ENCODE measurements around the gene OGDHL.
"Not testable (repeated sequence)": the region's sequence is repeated elsewhere in the genome, so short reads cannot be mapped to it uniquely, and the experiment has no call there.

The OGDHL gene

DNA sequence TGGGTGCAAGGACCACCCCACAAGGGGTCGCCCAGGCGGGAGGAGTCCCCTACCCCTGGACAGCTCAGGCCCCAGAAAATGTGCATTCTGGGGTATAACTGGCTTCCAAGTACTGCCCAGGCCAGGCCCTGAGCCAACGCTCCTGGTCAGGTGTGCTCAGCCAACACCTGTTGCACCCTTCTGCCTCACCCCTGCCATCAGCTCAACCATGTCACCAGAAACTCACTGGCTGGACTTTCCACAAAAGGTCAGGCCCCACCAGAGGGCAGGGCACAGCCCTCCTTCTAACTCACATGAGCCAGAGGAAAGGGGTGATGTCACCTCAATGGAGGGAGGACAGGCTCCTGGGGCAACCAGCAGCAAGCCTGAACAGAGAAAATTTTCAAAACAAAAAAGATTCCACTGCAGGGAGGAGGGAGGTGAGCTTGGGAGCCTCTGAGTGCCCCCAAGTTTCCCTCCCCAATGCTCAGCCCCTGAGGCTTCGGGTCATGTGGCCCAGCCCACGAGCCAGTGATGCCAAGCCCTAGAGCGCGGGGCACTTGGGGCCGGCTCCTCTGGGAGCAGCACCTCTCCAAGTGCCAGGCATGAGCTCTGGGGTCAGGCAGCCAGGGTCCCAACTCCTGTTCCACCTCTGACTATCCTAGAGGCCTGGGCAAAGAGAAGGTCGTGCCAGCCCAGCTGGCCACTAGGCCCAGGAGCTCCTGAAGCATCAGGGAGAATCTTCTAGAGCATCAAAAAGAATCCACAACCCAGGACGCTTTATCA, 2.2 kb downstream of the OGDHL start:
- no peaks in the 10 kb centered on the region for H3K9me3 ChIP-seq (ENCODE audit: control insufficient read depth in 2 of 2, low read length in 2 of 2)
- no peak overlapping the region for H3K4me3 ChIP-seq (ENCODE audit: low read length in 2 of 2)
- no peaks in the 10 kb centered on the region for H3K36me3 ChIP-seq (ENCODE audit: control insufficient read depth in 2 of 2, insufficient read depth in 2 of 2, low read length in 2 of 2)
- H3K27me3 ChIP-seq (ENCODE audit: control insufficient read depth in 2 of 2, insufficient read depth in 2 of 2, low read length in 2 of 2), result peaks cover 0 to 5% of the 10 kb centered on the region in 2 donors
- no peak overlapping the region for H3K27ac ChIP-seq (ENCODE audit: low read depth in 2 of 2, low read length in 2 of 2)
- no peak overlapping the region for H3K9ac ChIP-seq (ENCODE audit: low read depth in 1 of 2, low read length in 2 of 2)
- H3K4me1 ChIP-seq (ENCODE audit: control insufficient read depth in 2 of 2, insufficient read depth in 2 of 2, low read length in 2 of 2), result no peaks in the 10 kb centered on the region

- H3K27ac ChIP-seq (ENCODE audit: low read depth in 2 of 2, low read length in 2 of 2), result no peak overlapping the region
- H3K9ac ChIP-seq (ENCODE audit: low read depth in 1 of 2, low read length in 2 of 2), result no peak overlapping the region
- no peaks in the 10 kb centered on the region for H3K9me3 ChIP-seq (ENCODE audit: control insufficient read depth in 2 of 2, low read length in 2 of 2)
- H3K36me3 ChIP-seq (ENCODE audit: control insufficient read depth in 2 of 2, insufficient read depth in 2 of 2, low read length in 2 of 2), result no peaks in the 10 kb centered on the region
- peaks cover 0 to 5% of the 10 kb centered on the region in 2 donors for H3K27me3 ChIP-seq (ENCODE audit: control insufficient read depth in 2 of 2, insufficient read depth in 2 of 2, low read length in 2 of 2)
- H3K4me1 ChIP-seq (ENCODE audit: control insufficient read depth in 2 of 2, insufficient read depth in 2 of 2, low read length in 2 of 2), result no peaks in the 10 kb centered on the region
- no peak overlapping the region for H3K4me3 ChIP-seq (ENCODE audit: low read length in 2 of 2)
These were observed 3.7 kb downstream of the OGDHL start for GRCh38 chr10:49758249-49758930.

GRCh38 chr10:49756641-49757040, 5.5 kb downstream of the OGDHL start:
- Histone ChIP-seq H3K4me1 (ENCODE audit: control insufficient read depth in 2 of 2, insufficient read depth in 2 of 2, low read length in 2 of 2) (no peaks in the 10 kb centered on the region), H3K9ac (ENCODE audit: low read depth in 1 of 2, low read length in 2 of 2) (no peak overlapping the region), H3K27me3 (ENCODE audit: control insufficient read depth in 2 of 2, insufficient read depth in 2 of 2, low read length in 2 of 2) (peaks cover 0 to 1% of the 10 kb centered on the region in 2 donors), H3K9me3 (ENCODE audit: control insufficient read depth in 2 of 2, low read length in 2 of 2) (no peaks in the 10 kb centered on the region), H3K4me3 (ENCODE audit: low read length in 2 of 2) (no peak overlapping the region), H3K36me3 (ENCODE audit: control insufficient read depth in 2 of 2, insufficient read depth in 2 of 2, low read length in 2 of 2) (no peaks in the 10 kb centered on the region), H3K27ac (ENCODE audit: low read depth in 2 of 2, low read length in 2 of 2) (no peak overlapping the region)

DNA sequence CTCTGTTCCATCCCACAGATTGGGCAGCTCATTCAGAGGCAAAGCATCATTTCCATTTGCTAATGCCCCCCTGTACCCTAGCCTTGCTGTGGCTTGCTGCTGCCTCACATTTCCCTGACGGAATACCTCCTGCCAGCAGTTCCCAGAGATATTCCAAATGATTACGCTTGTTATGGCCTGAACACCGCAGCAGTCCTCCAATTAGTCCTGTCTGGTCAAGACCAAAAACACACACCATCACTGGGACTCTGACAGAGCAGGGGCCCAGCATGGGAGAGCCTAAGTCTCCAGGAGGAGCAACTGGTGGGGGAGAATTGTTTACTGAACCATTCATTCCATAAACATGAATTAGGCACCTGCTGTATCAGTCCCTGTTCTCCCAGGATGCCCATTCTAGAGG, 6.1 kb downstream of the OGDHL start:
- Histone ChIP-seq H3K27me3 (ENCODE audit: control insufficient read depth in 2 of 2, insufficient read depth in 2 of 2, low read length in 2 of 2) (no peaks in the 10 kb centered on the region), H3K4me1 (ENCODE audit: control insufficient read depth in 2 of 2, insufficient read depth in 2 of 2, low read length in 2 of 2) (no peaks in the 10 kb centered on the region), H3K36me3 (ENCODE audit: control insufficient read depth in 2 of 2, insufficient read depth in 2 of 2, low read length in 2 of 2) (no peaks in the 10 kb centered on the region), H3K9ac (ENCODE audit: low read depth in 1 of 2, low read length in 2 of 2) (no peak overlapping the region), H3K27ac (ENCODE audit: low read depth in 2 of 2, low read length in 2 of 2) (no peak overlapping the region), H3K9me3 (ENCODE audit: control insufficient read depth in 2 of 2, low read length in 2 of 2) (no peaks in the 10 kb centered on the region), H3K4me3 (ENCODE audit: low read length in 2 of 2) (no peak overlapping the region)

- not testable (repeated sequence) for H3K4me3 ChIP-seq (ENCODE audit: low read length in 2 of 2); H3K27ac ChIP-seq (ENCODE audit: low read depth in 2 of 2, low read length in 2 of 2); H3K9ac ChIP-seq (ENCODE audit: low read depth in 1 of 2, low read length in 2 of 2); H3K4me1 ChIP-seq (ENCODE audit: control insufficient read depth in 2 of 2, insufficient read depth in 2 of 2, low read length in 2 of 2); H3K9me3 ChIP-seq (ENCODE audit: control insufficient read depth in 2 of 2, low read length in 2 of 2); H3K36me3 ChIP-seq (ENCODE audit: control insufficient read depth in 2 of 2, insufficient read depth in 2 of 2, low read length in 2 of 2); H3K27me3 ChIP-seq (ENCODE audit: control insufficient read depth in 2 of 2, insufficient read depth in 2 of 2, low read length in 2 of 2)
These were observed 7.2 kb downstream of the OGDHL start for GRCh38 chr10:49754951-49755350.

- Histone ChIP-seq H3K27ac (ENCODE audit: low read depth in 2 of 2, low read length in 2 of 2) (no peak overlapping the region), H3K27me3 (ENCODE audit: control insufficient read depth in 2 of 2, insufficient read depth in 2 of 2, low read length in 2 of 2) (no peaks in the 10 kb centered on the region), H3K4me1 (ENCODE audit: control insufficient read depth in 2 of 2, insufficient read depth in 2 of 2, low read length in 2 of 2) (no peaks in the 10 kb centered on the region), H3K36me3 (ENCODE audit: control insufficient read depth in 2 of 2, insufficient read depth in 2 of 2, low read length in 2 of 2) (no peaks in the 10 kb centered on the region), H3K4me3 (ENCODE audit: low read length in 2 of 2) (no peak overlapping the region), H3K9me3 (ENCODE audit: control insufficient read depth in 2 of 2, low read length in 2 of 2) (no peaks in the 10 kb centered on the region), H3K9ac (ENCODE audit: low read depth in 1 of 2, low read length in 2 of 2) (no peak overlapping the region)
These were observed 9.5 kb downstream of the OGDHL start for GRCh38 chr10:49752584-49752983.

DNA sequence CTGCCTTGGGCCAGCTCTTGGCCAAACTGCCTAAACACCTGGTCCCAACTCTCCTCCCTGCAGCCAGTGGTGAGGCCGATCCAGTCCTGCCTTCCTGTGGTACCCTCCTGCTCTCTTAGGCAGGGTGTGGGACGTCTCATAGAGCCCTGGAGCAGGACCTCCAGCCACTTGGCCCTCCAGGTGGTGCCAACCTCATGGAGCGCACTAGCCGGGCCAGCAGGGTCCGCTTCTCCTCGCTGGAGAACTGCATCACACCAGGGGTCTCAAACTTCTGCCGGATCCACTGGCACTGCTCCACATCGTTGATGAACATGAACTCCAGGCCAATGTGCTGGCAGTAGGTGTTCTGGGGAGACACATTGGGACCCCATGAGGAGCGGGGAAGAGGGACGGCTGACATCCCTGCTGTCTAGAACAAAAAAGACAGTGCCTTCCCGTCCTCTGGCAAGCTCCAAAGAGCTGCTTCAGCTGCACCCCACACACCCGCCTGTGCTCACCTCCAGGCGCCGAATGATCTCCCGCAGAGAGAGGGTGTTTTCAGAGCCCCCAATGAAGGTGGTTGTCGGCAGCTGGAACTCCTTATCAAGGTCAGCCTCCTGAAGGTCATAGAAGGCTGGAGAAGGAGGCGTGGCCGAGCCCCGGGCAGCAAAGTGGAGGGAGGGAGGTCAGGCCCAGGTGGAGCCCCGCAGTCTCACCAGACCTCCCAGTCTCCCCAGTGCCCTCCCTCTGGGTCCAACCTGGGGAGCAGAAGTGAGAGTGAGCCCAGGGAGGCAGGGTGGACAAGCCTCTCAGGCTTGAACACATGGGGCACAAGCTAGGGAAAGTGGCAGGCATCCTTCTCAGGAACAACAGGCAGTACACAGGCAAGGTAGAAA, 10.2 kb downstream of the OGDHL start:
- Histone ChIP-seq H3K9me3 (ENCODE audit: control insufficient read depth in 2 of 2, low read length in 2 of 2) (no peaks in the 10 kb centered on the region), H3K27ac (ENCODE audit: low read depth in 2 of 2, low read length in 2 of 2) (no peak overlapping the region), H3K36me3 (ENCODE audit: control insufficient read depth in 2 of 2, insufficient read depth in 2 of 2, low read length in 2 of 2) (no peaks in the 10 kb centered on the region), H3K4me1 (ENCODE audit: control insufficient read depth in 2 of 2, insufficient read depth in 2 of 2, low read length in 2 of 2) (no peaks in the 10 kb centered on the region), H3K9ac (ENCODE audit: low read depth in 1 of 2, low read length in 2 of 2) (no peak overlapping the region), H3K4me3 (ENCODE audit: low read length in 2 of 2) (no peak overlapping the region), H3K27me3 (ENCODE audit: control insufficient read depth in 2 of 2, insufficient read depth in 2 of 2, low read length in 2 of 2) (no peaks in the 10 kb centered on the region)

DNA sequence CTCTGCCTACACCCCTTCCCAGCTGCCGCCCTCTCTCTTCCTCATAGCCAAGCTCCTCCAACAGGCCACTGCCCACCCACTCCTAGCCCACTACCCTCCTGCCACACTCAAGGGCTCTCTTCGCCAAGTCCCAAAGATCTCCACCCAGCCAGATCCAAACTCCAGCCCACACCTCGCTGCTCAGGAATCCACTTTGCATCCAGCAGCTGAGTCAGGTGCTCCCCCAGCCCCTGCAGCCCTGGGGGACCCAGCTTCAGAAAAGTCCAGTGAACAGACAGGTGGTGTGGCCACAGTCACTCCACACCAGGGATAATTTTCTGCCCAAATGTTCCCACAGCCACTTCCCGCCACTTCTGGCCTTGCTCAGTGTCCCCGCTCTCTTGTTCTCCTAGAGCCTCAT, 10.9 kb downstream of the OGDHL start:
- H3K27me3 ChIP-seq (ENCODE audit: control insufficient read depth in 2 of 2, insufficient read depth in 2 of 2, low read length in 2 of 2), result no peaks in the 10 kb centered on the region
- H3K9ac ChIP-seq (ENCODE audit: low read depth in 1 of 2, low read length in 2 of 2), result no peak overlapping the region
- no peak overlapping the region for H3K4me3 ChIP-seq (ENCODE audit: low read length in 2 of 2)
- no peak overlapping the region for H3K27ac ChIP-seq (ENCODE audit: low read depth in 2 of 2, low read length in 2 of 2)
- no peaks in the 10 kb centered on the region for H3K4me1 ChIP-seq (ENCODE audit: control insufficient read depth in 2 of 2, insufficient read depth in 2 of 2, low read length in 2 of 2)
- H3K9me3 ChIP-seq (ENCODE audit: control insufficient read depth in 2 of 2, low read length in 2 of 2), result no peaks in the 10 kb centered on the region
- H3K36me3 ChIP-seq (ENCODE audit: control insufficient read depth in 2 of 2, insufficient read depth in 2 of 2, low read length in 2 of 2), result no peaks in the 10 kb centered on the region

DNA sequence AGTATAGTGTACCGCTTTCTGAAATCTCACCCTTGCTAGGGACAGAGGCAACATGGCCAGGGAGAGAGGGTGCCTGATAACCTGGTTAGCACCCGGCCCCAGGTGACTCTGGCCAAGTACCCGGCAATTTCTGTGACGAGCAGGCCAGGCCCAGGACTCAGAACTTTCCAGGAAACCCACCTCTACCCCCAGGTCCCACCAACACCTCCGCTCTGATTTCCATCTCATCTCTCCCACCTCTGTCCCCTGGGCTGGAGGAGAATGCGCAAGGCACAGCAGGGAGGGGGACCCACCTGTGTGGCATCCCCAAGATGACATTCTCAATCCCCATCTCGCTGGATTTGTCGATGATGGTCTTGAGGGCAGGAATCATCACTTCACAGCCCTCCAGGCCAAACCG, 11.6 kb downstream of the OGDHL start:
- Histone ChIP-seq H3K4me1 (ENCODE audit: control insufficient read depth in 2 of 2, insufficient read depth in 2 of 2, low read length in 2 of 2) (no peaks in the 10 kb centered on the region), H3K9ac (ENCODE audit: low read depth in 1 of 2, low read length in 2 of 2) (no peak overlapping the region), H3K27ac (ENCODE audit: low read depth in 2 of 2, low read length in 2 of 2) (no peak overlapping the region), H3K9me3 (ENCODE audit: control insufficient read depth in 2 of 2, low read length in 2 of 2) (no peaks in the 10 kb centered on the region), H3K36me3 (ENCODE audit: control insufficient read depth in 2 of 2, insufficient read depth in 2 of 2, low read length in 2 of 2) (no peaks in the 10 kb centered on the region), H3K27me3 (ENCODE audit: control insufficient read depth in 2 of 2, insufficient read depth in 2 of 2, low read length in 2 of 2) (no peaks in the 10 kb centered on the region), H3K4me3 (ENCODE audit: low read length in 2 of 2) (no peak overlapping the region)
